Measurements from ENCODE around the gene CST2.
"Not testable (repeated sequence)": the region's sequence is repeated elsewhere in the genome, so short reads cannot be mapped to it uniquely, and the experiment has no call there.

The CST2 gene, protein sequence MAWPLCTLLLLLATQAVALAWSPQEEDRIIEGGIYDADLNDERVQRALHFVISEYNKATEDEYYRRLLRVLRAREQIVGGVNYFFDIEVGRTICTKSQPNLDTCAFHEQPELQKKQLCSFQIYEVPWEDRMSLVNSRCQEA

GRCh38 chr20:23826541-23827021 lies at the start of gene CST2:
Gene CST2, minus strand, starts transcription at chr20:23826729. Its CDS starts 69 bp downstream, at chr20:23826660.
- DNase-seq: no peak

DNA sequence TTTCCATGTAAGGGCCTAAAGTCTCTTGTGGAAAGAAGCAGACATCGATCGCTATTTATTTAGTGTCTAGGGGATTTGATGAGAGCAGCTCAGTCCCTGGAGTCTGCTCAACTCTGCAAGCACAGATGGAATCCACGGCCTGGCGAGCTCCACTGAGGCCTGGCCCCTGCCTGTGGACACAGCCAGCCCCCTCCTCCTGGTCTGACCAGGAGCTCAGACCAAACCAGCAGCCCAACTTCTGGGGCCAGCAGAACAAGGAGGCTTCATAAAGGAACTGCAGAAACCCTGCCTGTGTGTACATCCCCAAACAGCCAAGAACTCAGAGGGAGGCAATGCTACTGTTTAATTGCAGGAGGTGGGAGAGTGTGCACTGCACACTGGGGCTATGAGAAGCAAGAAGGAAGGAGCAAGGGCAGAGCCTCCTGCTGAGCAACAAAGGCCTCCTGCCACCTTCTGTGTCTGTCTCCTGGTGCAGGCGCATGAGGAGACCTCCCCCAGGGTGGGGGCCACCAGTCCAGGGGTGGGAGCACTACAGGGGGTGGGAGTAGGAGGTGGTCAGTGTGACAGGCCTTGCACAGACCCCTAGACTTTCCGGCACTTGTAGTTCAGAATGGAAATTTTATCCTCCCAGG lies 49.2 kb upstream of the CST2 start:
- DNase-seq: no peak

GRCh38 chr20:23874747-23875146 lies 48.2 kb upstream of the CST2 start:
- DNase-seq: no peak

DNA sequence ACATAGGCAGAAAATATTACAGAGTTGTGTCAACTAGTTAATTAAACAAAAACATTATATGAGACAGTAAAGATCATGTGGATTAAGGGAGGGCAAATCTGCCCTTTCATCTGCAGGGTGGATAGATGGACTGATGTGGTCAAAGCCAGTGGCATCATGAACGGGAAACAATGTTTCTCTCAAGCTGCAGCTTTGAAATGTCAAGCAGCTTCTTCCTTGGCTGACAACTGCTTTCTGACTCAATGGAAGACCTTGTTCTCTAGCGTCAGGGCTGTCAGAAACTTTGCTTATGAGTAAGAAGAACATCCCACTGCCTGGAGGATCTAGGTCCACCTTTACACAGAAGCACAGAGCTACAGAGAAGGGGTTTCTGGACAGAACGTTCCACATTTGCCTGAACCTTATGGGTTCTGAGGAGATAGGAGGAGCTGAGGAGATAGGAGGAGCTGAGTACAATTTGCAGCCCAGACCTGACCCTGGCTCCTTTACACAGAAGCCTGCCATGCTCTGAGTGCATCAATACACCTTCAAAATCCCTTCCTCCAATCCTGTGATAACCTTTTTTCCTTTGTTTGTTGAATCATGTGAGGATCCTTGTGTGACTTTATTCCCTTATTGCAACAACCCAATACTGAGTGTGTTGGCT lies 47.0 kb upstream of the CST2 start:
- no peak for DNase-seq

GRCh38 chr20:23872065-23872464 lies 45.5 kb upstream of the CST2 start:
- no peak for DNase-seq

DNA sequence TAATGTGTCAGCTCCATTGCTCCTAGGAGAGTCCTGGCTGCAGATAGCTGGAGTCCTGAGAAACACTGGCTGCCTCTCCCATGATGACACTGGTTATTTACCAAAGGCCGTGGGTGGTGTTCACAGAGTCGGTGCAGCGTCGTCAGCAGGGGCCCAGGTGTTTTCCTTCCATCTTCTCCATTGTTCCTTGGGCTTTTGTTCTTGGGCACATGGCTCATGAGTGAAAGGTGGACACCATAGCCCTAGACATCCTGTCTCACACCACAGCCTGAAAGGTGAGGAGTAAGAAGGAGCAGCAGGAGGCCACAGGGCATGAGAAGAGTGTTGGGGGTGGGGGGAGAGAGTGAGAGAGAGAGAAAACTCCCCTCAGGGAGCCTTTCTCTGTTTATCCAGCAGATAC lies 43.9 kb upstream of the CST2 start:
- no peak for DNase-seq

DNA sequence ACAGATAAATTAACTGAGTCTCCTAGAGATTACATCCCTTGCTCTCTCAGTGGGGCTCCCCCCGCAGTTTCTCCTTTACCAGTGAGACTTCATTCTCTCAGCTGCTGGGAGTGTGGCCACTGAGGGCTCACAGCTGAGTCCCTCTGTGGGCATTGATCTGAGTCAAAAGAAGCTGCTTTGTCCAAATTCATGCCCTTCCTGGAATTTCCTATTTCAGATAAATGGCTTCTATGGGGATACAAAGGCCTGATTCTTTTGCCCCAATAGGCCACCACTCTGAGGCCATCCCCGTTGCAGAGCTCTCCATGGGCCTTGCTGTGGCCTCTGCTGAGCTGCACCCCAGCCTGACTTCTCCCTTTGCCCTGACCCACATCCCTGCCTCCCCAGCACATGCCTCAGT lies 43.0 kb upstream of the CST2 start:
- no peak for DNase-seq

DNA sequence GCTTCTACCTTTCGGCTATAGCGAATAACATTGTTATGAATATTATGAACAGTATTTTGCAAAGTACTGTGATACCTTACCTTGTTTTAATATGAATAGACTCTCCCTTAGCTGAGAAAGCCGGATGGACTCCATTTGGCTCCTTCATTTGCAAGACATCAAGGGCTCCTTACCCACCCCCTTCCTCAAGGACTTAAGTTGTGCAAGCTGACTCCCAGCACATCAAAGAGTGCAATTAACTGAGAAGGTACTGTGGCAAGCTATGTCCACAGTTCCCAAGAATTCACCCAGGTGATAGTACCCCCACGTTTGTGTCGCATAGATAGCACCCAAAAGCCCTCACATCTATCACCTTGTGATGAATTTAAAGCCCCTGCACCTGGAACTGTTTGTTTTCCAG lies 41.8 kb upstream of the CST2 start:
- DNase-seq: no peak

DNA sequence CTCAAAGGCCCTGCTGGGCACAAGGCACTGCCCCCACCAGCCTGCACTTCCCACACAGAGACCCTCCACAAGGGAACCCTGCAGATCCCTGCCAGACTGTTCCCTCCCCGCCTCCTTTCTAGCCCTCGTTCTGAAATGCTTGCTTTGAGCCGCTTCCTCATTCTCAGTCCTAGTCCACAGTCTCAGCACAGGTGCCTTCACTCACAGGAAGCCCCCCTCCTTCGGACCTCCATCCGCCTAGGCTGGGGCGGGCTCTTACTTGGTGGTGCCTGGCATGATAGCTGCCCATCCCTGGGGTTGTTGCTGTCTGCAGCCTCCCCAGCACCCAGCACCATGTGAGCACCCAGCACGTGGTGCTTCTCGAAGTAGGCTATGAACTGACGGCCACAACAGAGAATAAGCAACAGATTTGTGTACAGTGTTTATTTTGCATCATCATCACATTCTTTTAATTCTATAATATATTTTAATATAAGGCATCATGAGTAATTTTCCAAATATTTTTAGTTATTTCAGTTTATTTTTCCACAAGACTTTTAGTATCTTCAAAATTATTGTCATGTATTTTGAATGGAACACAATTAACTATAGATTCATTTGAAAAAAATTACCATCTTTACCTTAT lies 40.7 kb upstream of the CST2 start:
- no peak for DNase-seq

DNA sequence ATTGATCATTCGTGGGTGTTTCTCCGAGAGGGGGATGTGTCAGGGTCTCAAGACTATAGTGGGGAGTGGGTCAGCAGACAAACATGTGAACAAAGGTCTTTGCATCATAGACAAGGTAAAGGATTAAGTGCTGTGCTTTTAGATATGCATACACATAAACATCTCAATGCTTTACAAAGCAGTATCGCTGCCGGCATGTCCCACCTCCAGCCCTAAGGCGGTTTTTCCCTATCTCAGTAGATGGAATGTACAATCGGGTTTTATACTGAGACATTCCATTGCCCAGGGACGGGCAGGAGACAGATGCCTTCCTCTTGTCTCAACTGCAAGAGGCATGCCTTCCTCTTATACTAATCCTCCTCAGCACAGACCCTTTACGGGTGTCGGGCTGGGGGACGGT lies 34.2 kb upstream of the CST2 start:
- not testable (repeated sequence) for DNase-seq

- DNase-seq: no peak
Observed at GRCh38 chr20:23857962-23858595, 31.6 kb upstream of the CST2 start.

GRCh38 chr20:23856736-23857135 lies 30.2 kb upstream of the CST2 start:
- no peak for DNase-seq

DNA sequence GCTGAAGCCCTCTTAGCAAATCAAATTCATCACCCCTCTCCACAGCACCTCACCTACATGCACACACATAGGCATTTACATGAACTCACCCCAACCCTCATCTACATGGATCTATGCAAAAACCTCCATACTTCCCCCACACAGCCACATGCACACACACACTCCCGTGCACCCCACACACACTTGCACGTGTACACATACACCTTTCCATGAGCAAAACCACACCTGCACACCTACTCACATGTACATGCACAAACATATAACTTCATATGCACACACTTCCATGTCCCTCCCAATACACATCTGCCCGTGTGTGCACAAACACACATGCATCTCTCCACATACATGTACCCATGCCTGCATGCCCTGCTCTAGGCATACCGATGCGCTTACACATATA lies 29.7 kb upstream of the CST2 start:
- DNase-seq: no peak

DNA sequence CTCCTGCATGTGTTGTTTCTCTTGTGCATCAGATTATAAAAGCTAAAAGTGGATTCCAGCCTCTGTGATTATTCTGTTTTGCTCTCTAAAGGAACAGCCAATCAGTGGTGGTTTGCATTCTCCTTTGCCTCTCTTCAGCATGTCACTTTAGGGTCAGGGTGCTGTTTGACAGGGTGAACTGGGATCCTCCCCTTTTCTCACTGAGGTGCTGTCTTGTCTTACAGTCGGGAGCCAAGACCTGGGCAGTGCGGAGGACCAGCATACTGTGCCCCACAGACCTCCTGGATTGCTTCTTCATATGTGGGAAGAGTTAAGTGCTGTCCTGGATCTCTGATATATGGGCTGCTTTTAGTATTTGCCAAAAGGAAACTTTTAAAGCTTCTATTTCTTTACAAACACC lies 15.2 kb upstream of the CST2 start:
- no peak for DNase-seq

GRCh38 chr20:23835716-23836115 lies 9.2 kb upstream of the CST2 start:
- DNase-seq: no peak

DNA sequence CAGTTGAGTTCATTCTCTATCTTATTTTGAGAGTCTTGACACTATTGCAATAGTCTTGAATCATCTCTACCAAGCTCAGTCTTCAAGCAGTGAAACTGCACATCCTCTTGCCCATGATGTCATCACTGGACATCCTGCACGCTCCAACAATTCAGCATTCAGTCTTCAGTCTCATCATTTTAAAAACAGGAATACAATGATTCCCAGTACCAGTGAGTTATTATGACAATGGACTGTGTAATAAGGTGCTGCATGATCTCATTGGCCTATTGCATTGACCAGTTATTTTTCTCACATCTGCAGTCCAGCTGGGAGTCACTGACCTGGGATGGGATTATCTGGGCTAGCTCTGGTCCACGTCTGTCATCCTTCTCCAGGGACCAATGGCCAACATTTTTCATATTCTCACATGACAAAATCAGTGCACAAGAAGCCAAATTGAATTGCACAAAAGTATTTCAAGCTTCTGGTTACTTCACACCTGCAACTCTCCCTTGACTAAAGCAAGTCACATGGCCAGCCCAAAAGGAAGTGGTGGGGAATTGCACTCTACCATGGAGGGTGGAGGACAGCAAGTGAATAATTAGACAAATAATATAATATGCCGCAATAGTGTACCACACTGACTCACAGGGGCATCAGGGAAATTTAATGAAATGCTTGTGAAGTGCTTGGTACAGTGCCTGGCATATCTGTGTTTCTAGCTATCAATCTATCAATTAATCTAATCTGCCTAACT lies 6.4 kb upstream of the CST2 start:
- no peak for DNase-seq

GRCh38 chr20:23831961-23832360 lies 5.4 kb upstream of the CST2 start:
- DNase-seq: not testable (repeated sequence)

GRCh38 chr20:23823621-23824324 lies 2.8 kb downstream of the CST2 start:
- DNase-seq: no peak

GRCh38 chr20:23823111-23823510 lies 3.4 kb downstream of the CST2 start:
- DNase-seq: no peak

DNA sequence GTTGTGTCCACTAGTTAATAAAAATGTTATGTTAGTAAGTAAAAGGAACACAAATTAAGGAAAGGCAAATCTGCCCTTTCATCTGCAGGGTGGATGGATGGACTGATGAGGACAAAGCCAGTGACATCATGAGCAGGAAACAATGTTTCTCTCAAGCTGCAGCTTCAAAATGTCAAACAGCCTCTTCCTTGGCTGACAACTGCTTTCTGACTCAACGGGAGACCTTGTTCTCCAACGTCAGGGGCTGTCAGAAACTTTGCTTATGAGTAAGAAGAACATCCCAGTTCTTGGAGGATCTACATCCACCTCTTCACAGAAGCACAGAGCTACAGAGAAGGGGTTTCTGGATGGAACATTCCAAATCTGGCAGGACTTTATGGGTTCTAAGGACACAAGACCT lies 6.0 kb downstream of the CST2 start:
- no peak for DNase-seq

DNA sequence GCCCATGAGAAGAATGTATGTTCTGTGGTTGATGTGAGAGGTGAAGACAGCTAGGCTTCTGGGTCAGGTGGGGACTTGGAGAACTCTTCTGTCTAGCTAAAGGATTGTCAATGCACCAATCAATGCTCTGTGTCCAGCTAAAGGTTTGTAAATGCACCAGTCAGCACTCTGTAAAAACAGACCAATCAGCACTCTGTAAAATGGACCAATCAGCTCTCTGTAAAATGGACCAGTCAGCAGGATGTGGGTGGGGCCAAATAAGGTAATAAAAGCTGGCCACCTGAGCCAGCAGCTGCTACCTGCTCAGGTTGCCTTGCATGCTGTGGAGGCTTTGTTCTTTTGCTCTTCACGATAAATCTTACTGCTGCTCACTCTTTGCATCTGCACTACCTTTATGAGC lies 15.0 kb downstream of the CST2 start:
- not testable (repeated sequence) for DNase-seq

- not testable (repeated sequence) for DNase-seq
Observed at GRCh38 chr20:23810349-23810748, 16.2 kb downstream of the CST2 start.

All from stimulated activated CD4-positive, alpha-beta T cell treated with anti-CD3 and anti-CD28 coated beads, Interleukin-2, amount 100 ng/mL, for 48 hours (primary cell).